B cell (primary cell): ENCODE results near the gene FNDC3A. TPM values are rescaled to one million over a fixed set of nuclear protein-coding genes. Genes with fewer than 3 reads are reported as not detected.

Source experiments
- ATAC-seq: fragments of 200-7000 bp; cut with Tn5 transposase; one replicate; pipeline ENCODE4 v1.10.0; 2021; ENCODE audit warnings: low read depth, mild to moderate bottlenecking, moderate number of reproducible peaks, moderate library complexity
- CTCF ChIA-PET: fragments of 350-600 bp; sonication (Branson Sonifier 250); formaldehyde crosslinking; loops from one replicate; lab custom pipeline; 2021; ENCODE audit warnings: antibody characterized with exemption, inconsistent platforms; lab: Charles Lee
- POLR2A ChIA-PET: fragments of 350-600 bp; sonication (Branson Sonifier 250); formaldehyde crosslinking; loops from one replicate; lab custom pipeline; 2021; ENCODE audit warnings: antibody characterized with exemption; lab: Charles Lee
- DNase-seq: peaks from one replicate; pipeline ENCODE4 v3.0.0; 2013
- H2AFZ ChIP-seq: 2 replicates; pipeline ENCODE4 v1.6.1; 2012; ENCODE audit warnings: mild to moderate bottlenecking, low read depth, low read length; ENCODE audit not compliant: insufficient read depth, poor library complexity, severe bottlenecking
- H3K27ac ChIP-seq, 2 donors: 1 replicate in 1 of 2; 2 replicates in 1 of 2; pipeline ENCODE4 v1.5.1; 2012 to 2013; ENCODE audit warnings: low read length in 2 of 2, mild to moderate bottlenecking in 2 of 2, moderate library complexity in 1 of 2
- H3K27me3 ChIP-seq, 4 experiments: fragments of 200-600 bp in 1 of 4; sonication (generic) in 1 of 4; replicated peaks in 1 of 4; 1 replicate in 2 of 4; 2 replicates in 2 of 4; pipeline versions ENCODE4 v1.6.1 to v1.7.0; 2013 to 2016; ENCODE audit warnings: low read length in 3 of 4, mild to moderate bottlenecking in 2 of 4, mixed read lengths in 1 of 4, moderate library complexity in 1 of 4; ENCODE audit not compliant: insufficient read depth in 4 of 4, control insufficient read depth in 3 of 4; ENCODE audit errors: control extremely low read depth in 1 of 4
- H3K36me3 ChIP-seq, 2 experiments: replicated peaks in 1 of 2; 1 replicate in 1 of 2; 2 replicates in 1 of 2; pipeline versions ENCODE4 v1.6.1 to v1.7.1; 2013; ENCODE audit warnings: low read length in 1 of 2; ENCODE audit not compliant: insufficient read depth in 2 of 2, control insufficient read depth in 1 of 2; ENCODE audit errors: control extremely low read depth in 1 of 2, extremely low read depth in 1 of 2
- H3K4me1 ChIP-seq, 2 donors: fragments of 200-600 bp in 1 of 2; sonication (generic) in 1 of 2; 1 replicate in 1 of 2; 2 replicates in 1 of 2; pipeline versions ENCODE4 v1.5.1 to v1.6.1; 2013 to 2017; ENCODE audit warnings: low read length in 2 of 2; ENCODE audit not compliant: control insufficient read depth in 2 of 2, insufficient read depth in 2 of 2
- H3K4me2 ChIP-seq: replicated peaks from 2 replicates; pipeline ENCODE3; 2012; ENCODE audit warnings: mild to moderate bottlenecking, low read depth, low read length; ENCODE audit not compliant: poor library complexity, severe bottlenecking
- H3K4me3 ChIP-seq, 5 experiments: fragments of 200-600 bp in 1 of 5; sonication (generic) in 1 of 5; 1 replicate in 3 of 5; 2 replicates in 2 of 5; pipeline versions ENCODE4 v1.5.1 to v1.7.0; 2011 to 2016; ENCODE audit warnings: low read length in 4 of 5, mild to moderate bottlenecking in 4 of 5, low read depth in 2 of 5, control low read depth in 1 of 5, moderate library complexity in 1 of 5; ENCODE audit not compliant: insufficient read depth in 1 of 5; ENCODE audit errors: control extremely low read depth in 1 of 5, extremely low read depth in 1 of 5
- H3K79me2 ChIP-seq: fragments of 200-600 bp; sonication (generic); one replicate; pipeline ENCODE4 v1.6.0; 2016; ENCODE audit warnings: low read length; ENCODE audit not compliant: control insufficient read depth, insufficient read depth
- H3K9ac ChIP-seq: fragments of 200-600 bp; sonication (generic); 2 replicates; pipeline ENCODE4 v1.6.1; 2017; ENCODE audit warnings: mild to moderate bottlenecking, low read length, moderate library complexity
- H3K9me3 ChIP-seq, 3 donors: one replicate each; pipeline versions ENCODE4 v1.6.1 to v1.7.1; 2013; ENCODE audit warnings: low read length in 2 of 3; ENCODE audit not compliant: control insufficient read depth in 2 of 3, insufficient read depth in 1 of 3; ENCODE audit errors: control extremely low read depth in 1 of 3
- H4K20me1 ChIP-seq: 2 replicates; pipeline ENCODE4 v1.6.0; 2012; ENCODE audit warnings: mild to moderate bottlenecking, low read length; ENCODE audit not compliant: insufficient read depth, control insufficient read depth, poor library complexity, severe bottlenecking
- H3K27ac Mint-ChIP-seq: one replicate; pipeline ENCODE4 v1.8.0; 2021; ENCODE audit warnings: mixed read lengths
- H3K27me3 Mint-ChIP-seq: one replicate; pipeline ENCODE4 v1.8.0; 2021; ENCODE audit warnings: mixed read lengths
- H3K4me1 Mint-ChIP-seq: one replicate; pipeline ENCODE4 v1.8.0; 2021; ENCODE audit warnings: mixed read lengths
- H3K4me3 Mint-ChIP-seq: one replicate; pipeline ENCODE4 v1.8.0; 2021; ENCODE audit warnings: mixed read lengths
- H3K9me3 Mint-ChIP-seq: one replicate; pipeline ENCODE4 v1.8.0; 2022; ENCODE audit warnings: mixed read lengths; ENCODE audit not compliant: insufficient read depth
- CTCF ChIP-seq: fragments of 200-600 bp; IDR thresholded peaks from one replicate; pipeline ENCODE4 v1.8.0; 2022; ENCODE audit warnings: antibody characterized with exemption, mild to moderate bottlenecking
- EZH2 ChIP-seq: IDR thresholded peaks from 2 replicates; pipeline ENCODE4 v1.6.1; 2012; ENCODE audit warnings: borderline replicate concordance, low read depth, mild to moderate bottlenecking, moderate library complexity, low read length; ENCODE audit not compliant: insufficient read depth, poor library complexity, severe bottlenecking
- WGBS: methylation state at CpG from one replicate; pipeline ENCODE4 v1.1.5; 2013; ENCODE audit warnings: missing lambda C conversion rate; ENCODE audit not compliant: insufficient coverage; 5-methylcytosine and 5-hydroxymethylcytosine counted together
- intact Hi-C: fragments of 100-400 bp; cut with micrococcal nuclease; formaldehyde crosslinking; loops from one replicate; pipeline ENCODE4 v1.10.0; 2022
- polyA plus RNA-seq: library from polyadenylated mRNA; depleted of rRNA; stranded (reverse); fragments of >200 nt; gene quantifications from 2 replicates; pipeline ENCODE4 v1.2.3, GENCODE V29; 2012
- total RNA-seq, 2 donors: library from RNA; stranded (reverse); fragments of 120-200 nt in 1 of 2; gene quantifications; 1 replicate in 1 of 2; 2 replicates in 1 of 2; pipeline versions ENCODE4 v1.2.3 to v1.2.4, GENCODE V29; 2013 to 2022

The FNDC3A gene
- total and polyA plus RNA-seq, 2 donors (not counting 1 experiment from before 2014, with no cell fraction given), result 13.5 to 37.1 TPM

DNA sequence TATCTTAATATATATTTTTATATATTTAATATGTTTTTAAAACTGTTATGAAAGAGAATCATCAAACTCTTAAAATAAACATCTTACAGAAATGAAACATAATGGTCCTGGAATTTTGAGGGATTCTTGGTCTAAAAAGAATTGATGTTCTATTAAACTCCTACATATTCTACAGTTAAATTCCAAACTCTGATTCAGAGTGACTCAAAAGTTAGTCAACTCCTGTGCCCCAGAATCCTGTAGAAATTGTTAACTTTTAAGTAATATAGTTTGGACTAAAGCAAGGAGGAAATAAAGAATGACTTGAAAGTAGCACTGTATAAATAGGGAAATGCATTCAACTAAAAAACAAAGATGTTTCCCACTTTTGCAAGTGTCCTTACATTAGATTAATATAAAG, 47.7 kb downstream of the FNDC3A start:
- H3K4me3 Mint-ChIP-seq, result no peak overlapping the region

DNA sequence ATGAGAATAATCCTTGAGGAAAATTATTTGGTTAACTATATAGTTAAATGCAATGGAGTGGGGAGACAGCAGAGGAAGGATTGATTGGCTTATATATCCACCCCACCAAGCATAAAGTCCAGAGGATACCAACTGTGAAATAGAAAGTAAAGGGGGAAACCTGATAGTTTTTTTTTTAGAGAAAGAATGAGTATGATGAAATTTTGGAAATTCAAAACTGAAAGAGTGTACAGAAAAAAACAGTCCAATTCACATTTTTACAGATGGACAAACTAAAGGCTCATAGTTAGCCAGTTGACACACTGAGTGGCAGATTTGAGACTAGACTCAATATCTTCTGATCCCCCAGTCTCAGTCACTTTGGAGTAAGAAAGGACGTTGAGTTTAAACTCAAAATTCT, 51.1 kb downstream of the FNDC3A start:
- H3K4me3 Mint-ChIP-seq, result no peak overlapping the region
- WGBS, result no CpG with 5 or more reads among the region's 1 CpG
- H3K4me3 ChIP-seq, result no peak overlapping the region
- ChIA-PET POLR2A (no interaction called here), CTCF (no interaction called here)
- no peaks in the 10 kb centered on the region for H3K79me2 ChIP-seq
- H3K36me3 ChIP-seq, result no peaks in the 10 kb centered on the region
- H3K4me2 ChIP-seq, result no peak overlapping the region
- no peaks in the 10 kb centered on the region for H4K20me1 ChIP-seq
- no peaks in the 10 kb centered on the region for H3K27me3 Mint-ChIP-seq
- H3K27me3 ChIP-seq, result no peaks in the 10 kb centered on the region
- TF ChIP-seq EZH2 (no peak), CTCF (no peak)
- no peak overlapping the region for H2AFZ ChIP-seq
- DNase-seq, result no peak
- H3K9me3 ChIP-seq, result peaks cover 0 to 5% (median 4%) of the 10 kb centered on the region in 3 donors
- intact Hi-C loops, result no loop called here
- H3K27ac Mint-ChIP-seq, result no peak overlapping the region
- peaks cover 4% of the 10 kb centered on the region for H3K4me1 Mint-ChIP-seq
- H3K4me1 ChIP-seq, result no peaks in the 10 kb centered on the region
- no peak overlapping the region for H3K9ac ChIP-seq
- ATAC-seq, result no peak
- H3K27ac ChIP-seq, result no peak overlapping the region
- H3K9me3 Mint-ChIP-seq, result peaks cover 2% of the 10 kb centered on the region

More for the DNA sequence above, 47.7 kb downstream of the FNDC3A start:
- H3K27me3 ChIP-seq, result no peaks in the 10 kb centered on the region
- ATAC-seq (no peak), DNase-seq (no peak)
- peaks cover 3 to 5% (median 4%) of the 10 kb centered on the region in 3 donors for H3K9me3 ChIP-seq
- H3K27ac Mint-ChIP-seq, result no peak overlapping the region
- H3K27ac ChIP-seq, result no peak overlapping the region
- POLR2A ChIA-PET, result no interaction called here
- no peaks in the 10 kb centered on the region for H3K4me1 ChIP-seq
- H3K9ac ChIP-seq, result no peak overlapping the region
- peaks cover 8% of the 10 kb centered on the region for H3K79me2 ChIP-seq
- no peak overlapping the region for H2AFZ ChIP-seq
- no peak overlapping the region for H3K4me2 ChIP-seq
- H3K4me1 Mint-ChIP-seq, result peaks cover 4% of the 10 kb centered on the region
- H3K9me3 Mint-ChIP-seq, result peaks cover 2% of the 10 kb centered on the region
- no peaks in the 10 kb centered on the region for H3K27me3 Mint-ChIP-seq
- H3K36me3 ChIP-seq, result peaks cover 0 to 2% of the 10 kb centered on the region in 2 experiments
- intact Hi-C loops, result no loop called here
- CTCF ChIA-PET, result no interaction called here
- no peak for TF ChIP-seq CTCF
- no peak for TF ChIP-seq EZH2
- no peak overlapping the region for H3K4me3 ChIP-seq
- peaks cover 16% of the 10 kb centered on the region for H4K20me1 ChIP-seq
